Ovary (tissue), 9 donors: ENCODE results near the gene CLIC3. TPM values are rescaled to one million over a fixed set of nuclear protein-coding genes. Genes with fewer than 3 reads are reported as not detected.

Source experiments
- DNase-seq, 5 donors: peaks; one replicate each; pipeline ENCODE4 v3.0.0-alpha.2; 2019 to 2020
- H3K27ac ChIP-seq, 2 donors: fragments of 200-600 bp; one replicate each; pipeline versions ENCODE4 v1.5.1 to v1.8.0; 2019 to 2022
- H3K27me3 ChIP-seq: fragments of 200-600 bp; one replicate; pipeline ENCODE4 v1.8.0; 2022
- H3K36me3 ChIP-seq: fragments of 200-600 bp; sonication (generic); one replicate; pipeline ENCODE4 v1.5.1; 2019
- H3K4me1 ChIP-seq: one replicate; pipeline ENCODE4 v1.8.1; 2013; ENCODE audit warnings: mild to moderate bottlenecking, moderate library complexity; ENCODE audit not compliant: insufficient read depth
- H3K4me3 ChIP-seq: fragments of 200-600 bp; sonication (generic); one replicate; pipeline ENCODE4 v1.5.1; 2017
- H3K9me3 ChIP-seq, 2 donors: fragments of 200-600 bp in 1 of 2; sonication (generic) in 1 of 2; one replicate each; pipeline versions ENCODE4 v1.5.1 to v1.8.1; 2013 to 2019; ENCODE audit warnings: mild to moderate bottlenecking in 1 of 2, moderate library complexity in 1 of 2
- CTCF ChIP-seq, 3 donors: fragments of 450-650 bp in 2 of 3; fragments of 200-600 bp in 1 of 3; IDR thresholded peaks; one replicate each; pipeline versions ENCODE4 v1.5.1 to v1.8.0; 2016 to 2022; ENCODE audit warnings: antibody characterized with exemption in 3 of 3, mild to moderate bottlenecking in 1 of 3
- EP300 ChIP-seq: sonication (generic); formaldehyde crosslinking; IDR thresholded peaks from one replicate; pipeline ENCODE4 v1.6.1; 2017; ENCODE audit warnings: antibody characterized with exemption
- POLR2A ChIP-seq: fragments of 450-650 bp; IDR thresholded peaks from one replicate; pipeline ENCODE4 v1.6.1; 2017; ENCODE audit warnings: antibody characterized with exemption, mild to moderate bottlenecking, moderate library complexity
- WGBS, 3 donors: extraction: QIAGEN DNeasy Blood & Tissue Kit in 1 of 3; methylation state at CpG; one replicate each; pipeline versions ENCODE4 v1.1.5 to v1.1.7; 2013 to 2017; 5-methylcytosine and 5-hydroxymethylcytosine counted together
- intact Hi-C, 4 donors: fragments of 100-400 bp; cut with DNase I; formaldehyde crosslinking; loops; one replicate each; pipeline versions ENCODE4 v1.11.0 to v1.15.1; 2022 to 2023
- polyA plus RNA-seq, 2 donors: library from polyadenylated mRNA; stranded (reverse); fragments of 200-250 nt in 1 of 2; fragments of 350-450 nt in 1 of 2; fragmentation: Illumina TruSeq in 1 of 2; extraction: RNeasy Lipid Tissue Mini Kit (QIAGEN cat#74804) in 1 of 2; gene quantifications; one replicate each; pipeline ENCODE4 v1.2.3, GENCODE V29; 2013 to 2014
- total RNA-seq, 7 donors: library from RNA; depleted of rRNA in 2 of 7; stranded (reverse); fragments of >200 nt in 2 of 7; fragmentation: NEBNext Ultra II Directional in 3 of 7; extraction: Animal tissue kit (Norgen Biotek cat#: 25700) in 3 of 7; gene quantifications; one replicate each; pipeline versions ENCODE4 v1.1.0 to v1.2.4, GENCODE V29; 2016 to 2023
- donor health status: DM: no; HTN: no; CAD: no; lungs with moderate emphysema.
- donor health status: DM: no; HTN: no; CAD: no.
- donor health status: Bipolar disorder and iron deficiency.
- donor health status: DM: yes; HTN: yes; CAD: no.
- donor health status: DM: no; HTN: no; CAD: no.
- donor health status: DM: yes; HTN: yes; CAD: no.

CLIC3 gene
- total and polyA plus RNA-seq, 9 donors = 0.57 to 6.5 (median 1.3) TPM; not detected in 3

GRCh38 chr9:137014776-137015539, 18.6 kb upstream of the CLIC3 start:
- no peak for TF ChIP-seq CTCF (IDR thresholded peaks at IDR 0.05)
- no peak for TF ChIP-seq EP300
- TF ChIP-seq POLR2A = no peak
- Histone ChIP-seq H3K4me3 (no peak overlapping the region), H3K9me3 (no peaks in the 10 kb centered on the region), H3K4me1 (no peaks in the 10 kb centered on the region), H3K27me3 (no peaks in the 10 kb centered on the region), H3K36me3 (no peaks in the 10 kb centered on the region), H3K27ac (no peak overlapping the region)
- intact Hi-C loops = no loop called here
- DNase-seq = no peak
- WGBS, 3 donors = 93 to 97% (median 93%) methylated on average over 34 to 36 of the region's 36 CpGs

- Histone ChIP-seq H3K4me3 (no peak overlapping the region), H3K27me3 (no peaks in the 10 kb centered on the region), H3K36me3 (no peaks in the 10 kb centered on the region), H3K27ac (no peak overlapping the region), H3K9me3 (no peaks in the 10 kb centered on the region), H3K4me1 (no peaks in the 10 kb centered on the region)
- no peak for DNase-seq
- intact Hi-C loops = no loop called here
- 86 to 89% (median 88%) methylated on average over 23 of the region's 23 CpGs for WGBS, 3 donors
- TF ChIP-seq EP300 (no peak), POLR2A (no peak)
Measured at GRCh38 chr9:137014166-137014565, 17.8 kb upstream of the CLIC3 start.

- Histone ChIP-seq H3K4me3 (no peak overlapping the region), H3K36me3 (no peaks in the 10 kb centered on the region), H3K27me3 (no peaks in the 10 kb centered on the region), H3K27ac (no peak overlapping the region), H3K4me1 (no peaks in the 10 kb centered on the region), H3K9me3 (no peaks in the 10 kb centered on the region)
- intact Hi-C loops = no loop called here
- WGBS, 3 donors = 93 to 97% (median 96%) methylated on average over 17 to 20 of the region's 20 CpGs
- no peak for DNase-seq
- TF ChIP-seq POLR2A = no peak
- no peak for TF ChIP-seq EP300
- no peak for TF ChIP-seq CTCF (IDR thresholded peaks at IDR 0.05)
Measured at GRCh38 chr9:137013571-137013940, 17.2 kb upstream of the CLIC3 start.

- no peak for DNase-seq
- H3K27ac ChIP-seq = no peak overlapping the region
- H3K9me3 ChIP-seq = no peaks in the 10 kb centered on the region
- TF ChIP-seq EP300 (no peak), CTCF (IDR thresholded peaks at IDR 0.05) (no peak), POLR2A (no peak)
- intact Hi-C loops = no loop called here
- no peaks in the 10 kb centered on the region for H3K27me3 ChIP-seq
- H3K4me3 ChIP-seq = no peak overlapping the region
- no peaks in the 10 kb centered on the region for H3K36me3 ChIP-seq
- H3K4me1 ChIP-seq = no peaks in the 10 kb centered on the region
- WGBS, 3 donors = 81 to 92% (median 84%) methylated on average over 46 to 67 of the region's 67 CpGs
Measured at GRCh38 chr9:137012694-137013570, 16.6 kb upstream of the CLIC3 start.
